Measurements from ENCODE around the gene F5.

- TF ChIP-seq CTCF (IDR thresholded peaks at IDR 0.05) (no peak), POLR2A (IDR thresholded peaks at IDR 0.05) (no peak)
These were observed 93.0 kb downstream of the F5 start for GRCh38 chr1:169493251-169493650.
